GM18499 (cell line): ENCODE measurements around the gene CBX5.
A peak's percentile ranks its signal among the peaks of the same experiment; 100 is the strongest.
"Not testable (repeated sequence)": the region's sequence is repeated elsewhere in the genome, so short reads cannot be mapped to it uniquely, and the experiment has no call there.

Source experiments
- ATAC-seq: cut with Tn5 transposase; IDR thresholded peaks from one replicate; pipeline ENCODE4 v1.9.1; 2021; ENCODE audit warnings: moderate number of reproducible peaks; ENCODE audit not compliant: insufficient read depth, unreplicated experiment

Gene CBX5

GRCh38 chr12:54229624-54230212, 50.2 kb downstream of the CBX5 start:
- no peak for ATAC-seq

- ATAC-seq = no peak
These were observed 51.5 kb downstream of the CBX5 start for GRCh38 chr12:54228471-54228870.

GRCh38 chr12:54227927-54228326, 52.0 kb downstream of the CBX5 start:
- ATAC-seq = not testable (repeated sequence)

GRCh38 chr12:54227376-54227775, 52.5 kb downstream of the CBX5 start:
- no peak for ATAC-seq

GRCh38 chr12:54225666-54226065, 54.3 kb downstream of the CBX5 start:
- no peak for ATAC-seq

DNA sequence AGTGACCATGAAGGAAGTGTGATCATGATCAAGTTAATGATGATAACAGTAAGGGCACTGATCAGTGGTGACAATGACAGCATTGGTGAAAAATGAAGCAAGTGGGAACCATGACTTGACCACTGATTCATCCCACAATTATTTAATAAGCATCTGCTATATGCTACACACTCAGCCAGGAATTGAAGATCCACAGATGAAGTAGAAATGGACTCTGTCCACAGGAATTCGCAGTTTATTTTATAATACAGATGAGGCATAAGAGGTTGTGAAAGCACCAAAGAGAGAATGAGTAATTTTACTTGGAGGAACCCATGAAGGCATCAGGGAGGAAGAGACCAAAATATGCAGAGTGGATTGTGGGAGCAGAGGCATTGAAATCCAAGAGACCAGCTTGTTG, 57.3 kb downstream of the CBX5 start:
- no peak for ATAC-seq

DNA sequence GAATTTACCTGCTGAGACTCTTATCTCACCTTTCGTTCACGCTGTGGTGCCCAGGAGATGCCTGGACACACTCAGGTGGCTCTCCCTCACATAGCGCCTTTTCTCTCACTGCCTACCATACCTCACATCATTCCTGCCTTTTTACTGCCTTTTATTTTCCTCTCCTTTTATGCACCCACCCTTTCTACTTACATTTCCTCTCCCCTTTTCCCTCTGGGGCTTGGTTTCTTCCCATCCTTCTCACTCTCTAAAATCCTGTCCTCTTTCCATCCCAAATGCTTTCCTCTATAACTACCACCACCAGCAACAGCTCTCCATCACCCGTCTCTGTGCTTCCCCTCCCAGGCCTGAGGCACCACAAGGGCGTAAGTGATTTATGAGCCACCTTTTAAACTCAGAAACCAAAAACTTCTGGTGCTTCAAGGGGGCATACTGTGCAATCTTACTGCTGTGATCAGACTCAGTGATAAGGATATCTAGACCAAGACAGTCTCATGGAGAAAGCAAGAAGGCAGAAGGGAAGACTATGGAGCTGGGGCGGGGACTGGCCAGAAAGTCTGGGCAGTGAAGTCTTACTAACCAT, 58.4 kb downstream of the CBX5 start:
- ATAC-seq = no peak

GRCh38 chr12:54220567-54220966, 59.4 kb downstream of the CBX5 start:
- ATAC-seq = no peak

- no peak for ATAC-seq
These were observed 59.8 kb downstream of the CBX5 start for GRCh38 chr12:54220092-54220557.

- no peak for ATAC-seq
These were observed 62.1 kb downstream of the CBX5 start for GRCh38 chr12:54217774-54218241.

GRCh38 chr12:54216797-54217661, 62.9 kb downstream of the CBX5 start:
- ATAC-seq = no peak

GRCh38 chr12:54215989-54216796, 63.7 kb downstream of the CBX5 start:
- ATAC-seq = no peak

DNA sequence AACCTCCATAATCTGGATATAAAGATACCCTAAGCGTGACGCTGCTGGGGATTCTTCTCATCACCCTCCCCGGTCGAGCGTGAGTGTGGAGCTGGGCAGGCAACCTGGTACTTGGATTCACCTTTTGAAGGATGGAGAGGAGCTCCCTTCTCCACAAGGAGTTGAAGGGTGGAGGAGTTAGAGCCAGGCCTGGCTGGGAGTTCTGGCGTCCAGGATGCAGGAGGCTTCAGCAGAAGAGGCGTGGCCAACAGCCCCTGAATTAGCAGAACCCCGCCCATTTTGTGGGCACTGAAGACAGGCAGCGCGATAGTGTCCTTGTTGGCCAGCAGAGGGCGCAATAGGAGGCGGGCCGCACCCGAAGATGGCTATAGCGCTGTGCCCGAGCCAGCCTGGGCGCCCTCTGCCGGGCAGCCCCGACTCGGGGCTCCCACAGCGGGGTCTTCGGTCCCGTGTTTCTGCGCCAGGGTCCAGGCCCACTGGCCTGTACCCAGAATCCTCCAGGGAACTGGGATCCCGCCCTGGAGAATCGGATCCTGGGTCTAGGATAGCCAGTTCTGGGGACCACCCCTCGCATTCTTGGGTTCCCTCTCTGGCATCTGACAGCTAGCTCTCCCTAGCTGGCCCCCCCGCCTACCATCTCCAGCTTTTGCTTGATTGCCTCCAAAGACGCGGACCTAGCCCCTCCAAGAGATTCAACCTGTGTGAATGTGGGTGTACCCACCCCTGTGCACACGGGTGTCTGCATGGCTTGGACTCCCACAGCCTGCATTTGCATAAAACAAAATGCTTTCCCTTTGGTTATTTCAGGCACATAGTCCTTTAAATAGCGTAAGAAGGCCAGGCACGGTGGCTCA, 65.1 kb downstream of the CBX5 start:
- peak; percentile 53 for ATAC-seq

DNA sequence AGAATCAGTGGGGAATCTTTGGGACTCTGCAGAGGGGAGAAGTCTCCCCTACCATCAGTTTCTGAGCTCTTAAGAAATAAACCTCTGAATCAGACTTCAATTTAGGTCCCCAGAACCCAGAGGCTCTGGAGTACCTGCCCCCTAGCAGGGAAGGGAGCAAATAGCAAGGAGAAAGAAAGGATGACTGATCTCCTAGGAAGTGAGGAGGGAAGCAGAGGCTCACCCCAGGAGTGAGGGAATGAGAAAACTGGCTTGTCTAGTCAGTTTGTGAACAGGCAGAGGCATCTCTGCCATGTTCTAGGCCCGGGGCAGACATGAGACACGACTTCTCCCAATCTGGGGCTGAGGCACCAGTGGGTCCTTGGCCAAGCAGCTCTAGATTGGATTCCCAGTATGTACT, 66.8 kb downstream of the CBX5 start:
- ATAC-seq = no peak

GRCh38 chr12:54211920-54212319, 68.0 kb downstream of the CBX5 start:
- no peak for ATAC-seq

- no peak for ATAC-seq
These were observed 69.5 kb downstream of the CBX5 start for GRCh38 chr12:54210400-54210790.

GRCh38 chr12:54208591-54208990, 71.3 kb downstream of the CBX5 start:
- ATAC-seq = no peak

- ATAC-seq = no peak
These were observed 72.2 kb downstream of the CBX5 start for GRCh38 chr12:54207539-54208294.

GRCh38 chr12:54206791-54207190, 73.1 kb downstream of the CBX5 start:
- ATAC-seq = no peak
